Prostate gland (tissue), 2 donors: ENCODE data around the gene KIF2C.

Experiments used
- POLR2A ChIP-seq: fragments of 450-650 bp; IDR thresholded peaks from one replicate; pipeline ENCODE4 v1.6.1; 2016; ENCODE audit warnings: antibody characterized with exemption, mild to moderate bottlenecking
- POLR2AphosphoS5 ChIP-seq: sonication (generic); formaldehyde crosslinking; IDR thresholded peaks from one replicate; pipeline ENCODE4 v1.6.1; 2017; ENCODE audit warnings: antibody characterized with exemption
- TF ChIP-seq, protein P1 (sequence below), 4 experiments: fragments of 200-600 bp in 2 of 4; fragments of 450-650 bp in 2 of 4; sonication (generic) in 2 of 4; IDR thresholded peaks; 1 replicate in 3 of 4; 2 replicates in 1 of 4; pipeline ENCODE4 v1.5.1; 2016 to 2019; ENCODE audit warnings: antibody characterized with exemption in 4 of 4, mild to moderate bottlenecking in 2 of 4, moderate library complexity in 2 of 4

DNA sequence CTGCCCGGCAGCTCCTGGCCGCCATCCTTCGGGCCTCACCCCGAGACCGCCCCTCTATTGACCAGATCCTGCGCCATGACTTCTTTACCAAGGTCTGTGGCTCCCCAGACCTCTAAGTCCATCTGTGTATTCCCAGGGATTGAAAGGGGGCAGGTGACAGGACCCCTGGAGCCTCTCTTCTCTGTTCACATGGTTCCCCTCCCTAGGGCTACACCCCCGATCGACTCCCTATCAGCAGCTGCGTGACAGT is 63.4 kb downstream of the KIF2C start:
- TF ChIP-seq POLR2A (no peak), POLR2AphosphoS5 (no peak)
- TF ChIP-seq, protein P1, sequence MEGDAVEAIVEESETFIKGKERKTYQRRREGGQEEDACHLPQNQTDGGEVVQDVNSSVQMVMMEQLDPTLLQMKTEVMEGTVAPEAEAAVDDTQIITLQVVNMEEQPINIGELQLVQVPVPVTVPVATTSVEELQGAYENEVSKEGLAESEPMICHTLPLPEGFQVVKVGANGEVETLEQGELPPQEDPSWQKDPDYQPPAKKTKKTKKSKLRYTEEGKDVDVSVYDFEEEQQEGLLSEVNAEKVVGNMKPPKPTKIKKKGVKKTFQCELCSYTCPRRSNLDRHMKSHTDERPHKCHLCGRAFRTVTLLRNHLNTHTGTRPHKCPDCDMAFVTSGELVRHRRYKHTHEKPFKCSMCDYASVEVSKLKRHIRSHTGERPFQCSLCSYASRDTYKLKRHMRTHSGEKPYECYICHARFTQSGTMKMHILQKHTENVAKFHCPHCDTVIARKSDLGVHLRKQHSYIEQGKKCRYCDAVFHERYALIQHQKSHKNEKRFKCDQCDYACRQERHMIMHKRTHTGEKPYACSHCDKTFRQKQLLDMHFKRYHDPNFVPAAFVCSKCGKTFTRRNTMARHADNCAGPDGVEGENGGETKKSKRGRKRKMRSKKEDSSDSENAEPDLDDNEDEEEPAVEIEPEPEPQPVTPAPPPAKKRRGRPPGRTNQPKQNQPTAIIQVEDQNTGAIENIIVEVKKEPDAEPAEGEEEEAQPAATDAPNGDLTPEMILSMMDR (IDR thresholded peaks at IDR 0.05): no peak
